Spinal cord (tissue), 10 donors: ENCODE data around the gene FUT3. TPM values are rescaled to one million over a fixed set of nuclear protein-coding genes. Genes with fewer than 3 reads are reported as not detected.

Experiments
- DNase-seq, 6 donors: peaks; one replicate each; pipeline versions ENCODE4 v3.0.0 to v3.0.0-alpha.2; 2013 to 2015; ENCODE audit warnings: low spot score in 6 of 6, low read depth in 4 of 6
- H3K27ac ChIP-seq: one replicate; pipeline ENCODE4 v1.5.1; 2013; ENCODE audit warnings: low read depth, low read length, control low read depth
- H3K27me3 ChIP-seq: one replicate; pipeline ENCODE4 v1.6.1; 2013; ENCODE audit warnings: low read length; ENCODE audit not compliant: control insufficient read depth, insufficient read depth
- H3K36me3 ChIP-seq: one replicate; pipeline ENCODE4 v1.6.1; 2013; ENCODE audit warnings: low read length; ENCODE audit not compliant: control insufficient read depth, insufficient read depth
- H3K4me1 ChIP-seq: one replicate; pipeline ENCODE4 v1.6.1; 2013; ENCODE audit warnings: low read length; ENCODE audit not compliant: control insufficient read depth, insufficient read depth
- H3K4me3 ChIP-seq: one replicate; pipeline ENCODE4 v1.5.1; 2013; ENCODE audit warnings: low read depth, low read length, control low read depth
- H3K9me3 ChIP-seq: one replicate; pipeline ENCODE4 v1.6.1; 2013; ENCODE audit warnings: low read length; ENCODE audit not compliant: control insufficient read depth, insufficient read depth
- whole genome bisulfite sequencing: methylation state at CpG from one replicate; pipeline ENCODE4 v1.1.5; 2013; ENCODE audit warnings: missing lambda C conversion rate; ENCODE audit not compliant: insufficient coverage; 5-methylcytosine and 5-hydroxymethylcytosine counted together
- polyA plus RNA-seq, 2 donors: library from polyadenylated mRNA; unstranded; fragments of 120-200 nt; gene quantifications; one replicate each; pipeline ENCODE4 v1.2.1, GENCODE V29; 2013; ENCODE audit not compliant: insufficient read length in 2 of 2
- total RNA-seq, 2 donors: library from RNA; depleted of rRNA in 1 of 2; stranded (reverse); fragments of 120-200 nt in 1 of 2; fragments of >200 nt in 1 of 2; gene quantifications; one replicate each; pipeline versions ENCODE4 v1.2.3 to v1.2.4, GENCODE V29; 2013 to 2014
- donor health status: healthy.

Gene FUT3
- total and polyA plus RNA-seq, 4 donors, result 0.26 to 0.32 TPM; not detected in 2

- Histone ChIP-seq H3K9me3 (no peaks in the 10 kb centered on the region), H3K4me3 (no peak overlapping the region)
- WGBS, result 100% methylated on average over 2 of the region's 2 CpGs
Measured at GRCh38 chr19:5817218-5817617, 34.0 kb downstream of the FUT3 start.

GRCh38 chr19:5814852-5815246, 36.4 kb downstream of the FUT3 start:
- Histone ChIP-seq H3K27ac (no peak overlapping the region), H3K9me3 (no peaks in the 10 kb centered on the region), H3K4me3 (no peak overlapping the region), H3K36me3 (no peaks in the 10 kb centered on the region), H3K4me1 (no peaks in the 10 kb centered on the region), H3K27me3 (no peaks in the 10 kb centered on the region)
- WGBS, result 71% methylated on average over 8 of the region's 11 CpGs
- DNase-seq, result no peak

More at GRCh38 chr19:5817218-5817617, 34.0 kb downstream of the FUT3 start:
- DNase-seq, result no peak
- Histone ChIP-seq H3K27me3 (no peaks in the 10 kb centered on the region), H3K36me3 (no peaks in the 10 kb centered on the region), H3K4me1 (peaks cover 2% of the 10 kb centered on the region), H3K27ac (no peak overlapping the region)

DNA sequence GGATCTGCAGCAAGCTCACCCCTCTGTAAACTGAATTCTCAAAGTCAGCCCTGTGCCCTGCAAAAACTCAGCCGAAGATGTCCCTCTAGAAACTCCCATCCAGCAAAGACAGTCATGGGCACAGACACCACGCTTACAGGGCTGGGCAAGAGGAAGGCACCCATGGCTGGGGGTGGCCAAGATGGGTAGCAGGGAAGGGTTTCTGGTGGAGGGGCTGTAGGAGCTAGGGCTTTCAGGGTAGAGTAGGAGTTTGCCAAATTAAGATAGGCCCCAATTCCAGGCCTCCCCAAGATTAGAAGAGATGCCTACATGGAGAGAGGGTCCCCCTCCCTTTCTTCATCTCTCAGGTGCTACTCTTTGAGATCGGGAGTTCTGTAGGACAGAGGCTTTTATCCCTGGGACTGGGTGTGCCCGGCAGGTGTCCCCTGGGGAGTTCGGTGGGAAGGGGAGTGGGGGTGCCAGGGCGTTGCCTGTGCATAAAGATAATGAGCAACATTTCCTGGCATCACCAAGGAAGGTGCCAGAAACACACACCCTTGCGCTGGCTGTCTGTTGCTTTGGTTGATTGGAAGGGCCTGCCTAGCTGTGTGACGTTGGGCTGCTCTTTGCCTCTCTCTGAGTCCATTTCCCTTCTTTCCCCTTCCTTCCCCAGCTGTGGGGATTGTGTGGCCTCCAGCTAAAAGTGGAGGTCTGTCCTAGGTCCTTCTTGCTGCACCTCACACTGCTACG, 37.0 kb downstream of the FUT3 start:
- whole genome bisulfite sequencing, result 86% methylated on average over 5 of the region's 9 CpGs
- Histone ChIP-seq H3K36me3 (no peaks in the 10 kb centered on the region), H3K4me3 (no peak overlapping the region), H3K27ac (no peak overlapping the region), H3K27me3 (no peaks in the 10 kb centered on the region), H3K9me3 (no peaks in the 10 kb centered on the region), H3K4me1 (no peaks in the 10 kb centered on the region)
- no peak for DNase-seq

GRCh38 chr19:5811117-5811516, 40.1 kb downstream of the FUT3 start:
- no peak overlapping the region for H3K4me3 ChIP-seq
- peaks cover 5% of the 10 kb centered on the region for H3K27me3 ChIP-seq
- no peaks in the 10 kb centered on the region for H3K36me3 ChIP-seq
- DNase-seq, result no peak
- no peaks in the 10 kb centered on the region for H3K4me1 ChIP-seq
- H3K9me3 ChIP-seq, result no peaks in the 10 kb centered on the region
- WGBS, result 100% methylated on average over 3 of the region's 4 CpGs
- H3K27ac ChIP-seq, result no peak overlapping the region

GRCh38 chr19:5809469-5809868, 41.8 kb downstream of the FUT3 start:
- Histone ChIP-seq H3K4me3 (no peak overlapping the region), H3K9me3 (no peaks in the 10 kb centered on the region), H3K36me3 (no peaks in the 10 kb centered on the region), H3K4me1 (peaks cover 11% of the 10 kb centered on the region), H3K27ac (no peak overlapping the region), H3K27me3 (peaks cover 17% of the 10 kb centered on the region)
- no peak for DNase-seq
- 83% methylated on average over 8 of the region's 10 CpGs for WGBS

- Histone ChIP-seq H3K4me3 (no peak overlapping the region), H3K27ac (no peak overlapping the region), H3K36me3 (no peaks in the 10 kb centered on the region), H3K4me1 (peaks cover 15% of the 10 kb centered on the region), H3K9me3 (no peaks in the 10 kb centered on the region), H3K27me3 (peaks cover 21% of the 10 kb centered on the region)
- 88% methylated on average over 9 of the region's 9 CpGs for WGBS
- DNase-seq, result no peak
Measured at GRCh38 chr19:5809053-5809452, 42.2 kb downstream of the FUT3 start.

DNA sequence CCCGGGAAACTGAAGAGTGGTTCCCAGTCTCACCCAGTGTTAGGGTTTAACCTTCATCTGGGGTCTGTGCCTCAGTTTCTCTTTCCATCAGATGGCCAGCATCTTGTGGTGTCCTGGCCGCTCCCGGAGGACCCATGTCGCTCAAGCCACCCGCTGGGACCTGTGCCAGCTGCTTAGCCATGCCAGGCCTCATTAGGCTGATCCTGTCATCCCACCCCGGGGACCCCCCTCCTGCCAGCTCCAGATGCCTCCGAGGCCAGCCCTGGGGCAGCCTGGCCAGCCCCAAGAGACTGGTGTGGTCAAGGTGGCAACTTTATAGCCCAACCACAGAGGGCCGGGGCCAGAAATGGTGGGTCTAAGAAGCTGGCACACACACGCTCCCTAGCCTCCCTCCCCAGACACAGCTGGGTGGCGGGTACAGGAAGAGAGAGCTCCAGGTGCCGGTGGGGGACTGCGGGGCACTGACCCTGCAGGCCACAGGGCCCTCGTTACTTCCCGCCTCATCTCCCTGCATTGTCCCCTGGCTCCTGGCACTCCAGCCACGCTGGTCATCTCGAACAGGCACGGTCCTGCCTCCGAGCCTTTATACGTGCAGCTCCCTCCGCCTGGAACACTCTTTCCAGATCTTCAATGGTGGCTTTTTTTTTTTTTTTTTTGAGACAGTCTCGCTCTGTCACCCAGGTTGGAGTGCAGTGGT, 43.0 kb downstream of the FUT3 start:
- DNase-seq, result no peak
- peaks cover 29% of the 10 kb centered on the region for H3K27me3 ChIP-seq
- WGBS, result 82% methylated on average over 20 of the region's 21 CpGs
- H3K9me3 ChIP-seq, result no peaks in the 10 kb centered on the region
- H3K4me3 ChIP-seq, result no peak overlapping the region
- no peak overlapping the region for H3K27ac ChIP-seq
- H3K36me3 ChIP-seq, result no peaks in the 10 kb centered on the region
- peaks cover 22% of the 10 kb centered on the region for H3K4me1 ChIP-seq

DNA sequence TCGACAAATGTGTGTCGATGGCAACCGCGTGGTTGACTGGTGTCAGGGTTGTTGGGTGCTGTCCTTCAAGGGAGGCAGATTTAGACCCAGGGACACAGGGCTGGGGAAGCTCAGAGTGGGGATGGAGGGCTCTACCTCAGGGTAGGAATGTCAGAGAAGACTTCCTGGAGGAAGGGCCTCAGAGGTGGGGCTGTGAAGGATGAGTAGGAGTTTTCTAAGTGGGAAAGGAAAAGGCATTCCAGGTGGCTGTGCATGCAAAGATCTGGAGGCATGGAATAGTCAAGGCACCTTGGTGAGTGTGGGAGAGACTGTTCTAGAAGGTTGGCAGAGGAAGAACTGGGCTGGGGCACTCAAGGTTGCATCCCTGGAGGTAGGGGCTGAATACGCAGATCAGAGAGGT, 44.3 kb downstream of the FUT3 start:
- peaks cover 30% of the 10 kb centered on the region for H3K4me1 ChIP-seq
- H3K4me3 ChIP-seq, result no peak overlapping the region
- H3K9me3 ChIP-seq, result no peaks in the 10 kb centered on the region
- no peak for DNase-seq
- peaks cover 37% of the 10 kb centered on the region for H3K27me3 ChIP-seq
- H3K36me3 ChIP-seq, result no peaks in the 10 kb centered on the region
- no peak overlapping the region for H3K27ac ChIP-seq
- WGBS, result 90% methylated on average over 5 of the region's 5 CpGs

DNA sequence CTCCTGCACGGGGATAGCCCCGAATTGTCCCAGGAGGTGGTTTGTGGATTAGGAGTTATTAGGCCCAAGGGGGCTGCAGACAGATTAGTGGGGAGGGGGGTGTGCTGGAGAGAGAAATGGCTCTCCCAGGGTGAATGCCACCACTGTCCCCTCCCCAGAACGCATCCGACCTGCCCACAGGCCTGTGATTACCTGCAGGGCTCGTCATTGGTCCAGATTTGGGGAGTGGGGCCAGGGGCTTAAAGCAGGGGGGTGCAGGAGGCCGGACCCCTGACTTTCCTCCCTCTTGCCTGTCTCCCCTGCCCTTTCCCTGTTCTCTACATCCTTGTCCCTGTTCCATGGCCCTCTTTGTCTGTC, 45.1 kb downstream of the FUT3 start:
- Histone ChIP-seq H3K36me3 (no peaks in the 10 kb centered on the region), H3K4me3 (no peak overlapping the region), H3K9me3 (no peaks in the 10 kb centered on the region), H3K27me3 (peaks cover 37% of the 10 kb centered on the region), H3K27ac (no peak overlapping the region), H3K4me1 (peaks cover 32% of the 10 kb centered on the region)
- no peak for DNase-seq
- 25% methylated on average over 4 of the region's 6 CpGs for WGBS
